ENCODE results near the gene MPHOSPH8.
A peak's percentile ranks its signal among the peaks of the same experiment; 100 is the strongest.
"Not testable (repeated sequence)": the region's sequence is repeated elsewhere in the genome, so short reads cannot be mapped to it uniquely, and the experiment has no call there.

The MPHOSPH8 gene

DNA sequence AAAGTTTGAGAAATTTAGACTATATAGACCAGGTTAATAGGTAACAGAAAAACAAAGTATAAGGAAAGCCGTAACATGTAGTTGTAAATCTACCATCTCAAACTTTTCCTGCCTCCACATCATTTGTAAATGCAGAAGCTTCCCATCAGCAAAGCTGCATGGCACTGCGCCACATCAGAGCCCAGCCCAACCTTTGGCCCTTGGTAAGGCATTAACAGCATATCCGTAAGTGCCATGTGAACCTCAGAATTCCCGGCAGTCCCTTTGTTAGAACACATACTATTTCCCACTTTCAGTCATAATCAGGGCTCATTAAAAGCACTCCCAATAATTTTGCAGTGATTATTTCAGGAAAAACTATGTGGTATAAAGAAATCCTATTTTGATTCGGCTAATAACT lies 51.6 kb downstream of the MPHOSPH8 start:
- no peak for ATAC-seq

DNA sequence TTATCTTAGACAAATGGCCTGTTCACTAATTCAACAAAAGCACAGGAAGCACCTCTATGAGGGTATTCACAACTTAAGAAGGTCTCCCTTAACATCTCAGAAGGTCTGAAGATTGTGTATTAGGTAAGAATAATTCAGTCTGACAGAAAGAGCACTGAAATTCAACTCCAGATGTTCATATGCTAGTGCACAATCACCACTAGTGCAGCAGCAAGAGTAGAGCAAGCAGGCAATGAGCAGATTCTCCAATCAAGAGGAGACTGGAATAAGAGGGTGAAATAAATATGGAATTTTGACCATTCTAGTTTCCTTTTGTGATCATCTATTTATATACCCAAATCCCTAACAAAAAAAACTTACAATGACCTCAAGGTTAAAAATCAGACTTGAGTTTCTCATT lies 52.0 kb downstream of the MPHOSPH8 start:
- ATAC-seq: no peak

DNA sequence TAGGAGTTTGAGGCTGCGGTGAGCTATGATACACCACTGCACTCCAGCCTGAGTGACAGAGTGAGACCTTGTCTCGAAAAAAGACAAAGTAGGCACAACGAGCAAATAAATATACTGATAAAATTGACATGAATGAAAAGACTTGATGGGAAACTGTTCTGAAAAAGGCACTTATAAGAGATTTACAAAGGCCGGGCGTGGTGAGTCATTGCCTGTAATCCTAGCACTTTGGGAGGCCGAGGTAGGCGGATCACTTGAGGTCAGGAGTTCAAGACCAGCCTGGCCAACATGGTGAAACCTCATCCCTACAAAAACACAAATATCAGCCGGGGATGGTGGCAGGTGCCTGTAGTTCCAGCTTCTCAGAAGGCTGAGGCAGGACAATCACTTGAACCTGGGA lies 58.0 kb downstream of the MPHOSPH8 start:
- not testable (repeated sequence) for ATAC-seq

DNA sequence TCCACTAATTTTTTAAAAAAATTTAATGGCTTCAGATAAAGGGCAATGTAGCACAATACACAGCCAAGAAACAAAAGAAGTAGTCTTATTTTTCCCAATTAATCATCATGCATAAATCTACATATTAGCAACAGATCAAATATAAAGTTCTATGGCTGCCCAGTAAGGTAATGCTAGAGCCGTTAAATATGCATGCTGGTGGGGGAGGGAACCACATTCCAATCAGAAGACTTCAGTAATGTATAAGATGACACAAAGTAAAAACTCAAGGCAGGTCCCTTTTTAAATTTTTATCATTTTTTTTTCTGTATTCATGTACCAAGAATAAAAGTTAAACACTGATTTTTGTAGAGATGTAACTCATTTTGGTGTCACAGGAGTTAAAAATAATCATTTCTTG lies 62.0 kb downstream of the MPHOSPH8 start:
- ATAC-seq: no peak

DNA sequence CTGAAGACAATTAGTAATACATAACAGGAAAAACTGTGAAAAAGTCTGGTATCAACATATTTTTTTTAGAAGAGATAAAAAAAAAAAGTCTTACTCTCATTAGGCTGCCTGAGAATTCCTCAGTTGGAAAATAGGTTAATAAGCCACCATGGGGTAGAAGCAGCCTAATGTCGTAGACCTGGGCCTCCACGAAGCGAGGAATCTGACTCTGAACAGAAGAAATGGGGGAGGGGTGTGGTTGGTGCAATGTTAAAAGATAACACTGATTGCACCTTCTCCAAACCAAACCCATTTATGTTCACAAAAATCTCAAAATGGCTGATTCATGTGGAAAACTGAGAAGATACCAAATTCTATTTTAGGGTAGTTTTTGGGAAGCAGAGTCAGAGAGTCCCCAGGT lies 62.4 kb downstream of the MPHOSPH8 start:
- ATAC-seq: no peak

DNA sequence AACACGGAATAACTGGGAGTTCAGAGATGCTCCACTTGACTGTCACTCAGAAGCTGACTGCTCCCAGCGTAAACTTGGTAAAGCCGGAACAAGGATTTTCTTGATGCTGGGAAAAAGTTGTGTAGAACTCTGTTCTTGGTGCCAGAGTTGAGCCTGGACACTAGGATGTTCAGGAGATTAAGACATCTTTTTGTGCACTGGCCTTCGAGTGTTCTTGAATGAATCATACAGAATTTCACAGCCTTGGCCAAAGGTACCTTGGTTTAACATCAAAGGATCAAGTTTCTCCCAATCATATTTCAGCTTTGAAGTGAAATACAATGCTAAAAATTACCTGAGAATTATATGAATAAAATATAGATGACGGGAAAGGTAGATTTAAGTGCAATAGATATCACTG lies 67.5 kb downstream of the MPHOSPH8 start:
- not testable (repeated sequence) for ATAC-seq

DNA sequence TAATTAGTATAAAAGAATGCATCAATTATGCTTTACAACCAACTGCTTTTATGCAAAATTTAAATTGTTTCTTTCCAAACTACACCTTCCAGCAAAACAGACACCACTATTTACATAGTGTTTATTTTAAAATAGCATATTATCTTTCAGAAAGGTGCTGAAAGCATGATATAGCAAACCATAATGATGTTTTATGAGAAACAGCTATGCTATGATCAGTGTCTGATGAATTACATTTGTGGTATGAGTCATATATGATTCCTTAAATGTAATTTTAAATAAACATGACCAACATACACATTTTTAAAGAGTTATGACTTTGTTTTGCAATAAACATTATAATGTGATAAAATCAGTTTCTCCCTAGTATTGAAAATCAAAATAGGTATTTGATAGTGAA lies 68.2 kb downstream of the MPHOSPH8 start:
- ATAC-seq: peak in 1 of 2 donors; percentile 67

DNA sequence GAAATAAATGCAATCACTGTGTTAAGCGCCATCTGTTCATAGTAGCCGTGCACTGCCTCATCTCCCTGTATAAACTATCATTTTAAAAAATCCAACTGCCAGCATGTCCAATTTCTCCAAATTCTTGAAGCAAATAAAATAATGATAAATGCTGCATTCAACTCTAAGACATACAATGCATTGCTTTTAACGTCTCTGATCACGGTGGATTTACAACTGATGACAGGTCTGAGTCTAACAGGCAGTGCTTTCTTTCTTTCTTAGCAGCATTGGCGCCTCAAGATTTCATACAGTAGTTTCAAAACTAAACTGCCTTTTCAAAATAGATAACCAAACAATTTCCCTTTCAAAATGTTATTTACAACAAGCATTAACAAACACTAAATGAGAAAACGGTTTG lies 70.8 kb downstream of the MPHOSPH8 start:
- ATAC-seq: not testable (repeated sequence)

DNA sequence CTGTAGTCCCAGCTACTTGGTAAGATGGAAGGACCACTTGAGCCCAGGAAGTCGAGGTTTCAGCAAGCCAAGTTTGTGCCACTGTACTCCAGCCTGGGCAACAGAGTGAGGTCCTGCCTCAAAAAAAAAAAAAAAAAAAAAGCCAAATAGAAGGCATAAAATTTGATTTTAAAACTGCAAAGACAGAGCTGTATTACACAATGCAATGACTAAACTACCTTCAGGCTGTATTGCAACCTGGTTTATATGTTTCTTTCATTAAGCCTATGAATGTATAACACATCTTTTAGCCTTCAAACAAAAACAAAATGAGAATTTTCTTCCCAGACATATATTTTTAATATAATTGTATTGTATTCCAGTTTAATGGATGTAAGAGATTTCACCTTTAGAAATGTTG lies 75.6 kb downstream of the MPHOSPH8 start:
- not testable (repeated sequence) for ATAC-seq

DNA sequence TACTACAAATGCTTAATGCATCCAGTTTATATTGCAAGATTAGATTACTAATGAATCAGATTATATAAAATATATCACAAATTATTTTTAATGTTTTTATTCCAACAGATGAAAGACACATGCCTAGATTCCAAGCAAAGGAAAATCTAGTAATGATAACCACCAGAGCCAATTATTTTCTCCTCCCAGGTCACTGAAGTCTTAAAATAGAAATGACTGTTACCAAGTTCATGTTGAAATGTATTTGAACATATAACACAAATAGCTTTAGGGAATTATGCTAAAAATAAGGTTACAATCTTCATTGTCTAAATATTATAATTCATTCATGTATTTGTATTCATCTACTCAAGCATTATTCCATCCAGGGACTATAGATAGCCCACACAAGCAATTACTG lies 76.3 kb downstream of the MPHOSPH8 start:
- ATAC-seq: not testable (repeated sequence)

DNA sequence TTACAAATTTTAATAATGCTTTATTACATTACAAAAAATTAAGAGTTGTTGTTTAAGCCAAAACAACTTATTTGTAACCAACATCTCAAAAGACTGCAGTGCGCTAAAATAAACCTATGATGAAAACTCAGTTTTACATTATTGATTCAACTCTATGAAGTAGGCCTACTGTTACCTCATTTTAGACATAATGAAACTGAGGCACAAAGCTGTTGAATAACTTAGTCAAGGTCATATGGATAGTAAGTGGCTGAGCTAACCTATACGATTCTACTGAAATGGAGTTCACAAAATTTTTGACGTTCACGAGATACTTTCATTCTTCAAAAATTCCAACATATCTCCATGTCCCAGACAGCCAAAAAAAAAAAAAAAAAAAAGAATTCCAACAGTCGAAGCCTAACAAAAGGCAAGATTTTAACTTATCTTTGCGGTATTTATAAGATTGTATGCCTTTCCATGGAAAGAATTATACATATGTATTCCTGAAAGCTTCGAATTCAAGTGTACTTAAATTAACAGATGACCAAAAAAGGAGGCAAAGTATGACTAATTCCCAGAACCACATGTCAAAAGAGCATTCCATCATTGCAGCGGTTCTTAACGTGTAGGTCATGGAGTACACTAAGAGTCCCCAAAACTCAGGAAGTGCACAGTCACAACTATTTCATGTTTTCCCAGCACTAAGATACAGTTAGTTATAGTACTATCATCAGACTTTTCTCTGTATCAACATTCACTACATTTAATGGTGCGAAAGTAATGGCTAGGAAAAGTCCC lies 79.9 kb downstream of the MPHOSPH8 start:
- ATAC-seq: peak; percentile 79 to 94

DNA sequence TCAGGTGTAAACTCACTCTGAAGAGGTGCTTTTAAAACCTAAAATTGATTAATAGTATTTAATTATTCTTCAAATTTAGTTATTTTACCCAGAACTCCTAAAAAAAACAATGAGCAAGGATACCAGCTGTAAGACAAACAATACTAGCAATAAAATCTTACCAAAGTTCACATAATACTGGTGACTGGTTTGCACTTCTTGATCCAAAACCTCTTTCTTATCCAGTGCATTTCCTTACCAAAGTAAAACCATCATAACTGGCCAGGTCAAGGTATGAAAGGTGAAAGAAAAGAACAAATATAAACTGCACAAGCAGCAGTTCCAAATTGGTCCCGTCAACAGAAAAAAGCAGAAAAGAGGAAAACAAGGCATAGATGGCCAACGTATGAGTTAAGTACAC lies 86.6 kb downstream of the MPHOSPH8 start:
- ATAC-seq: no peak
